ENCODE measurements around the gene PPAT.

- TF ChIP-seq POLR2A (IDR thresholded peaks at IDR 0.05) (no peak), POLR2AphosphoS5 (IDR thresholded peaks at IDR 0.05) (no peak), CTCF (IDR thresholded peaks at IDR 0.05) (no peak)
Observed at GRCh38 chr4:56374956-56375355, 60.5 kb downstream of the PPAT start.

Measured in prostate gland (tissue), 2 donors.